WI38 (cell line): ENCODE measurements around the gene TECR.

Source experiments
- H3K4me3 ChIP-seq: 2 replicates; pipeline ENCODE4 v1.5.1; 2011; ENCODE audit warnings: low read depth, mild to moderate bottlenecking, control low read depth, low read length
- CTCF ChIP-seq: IDR thresholded peaks from 2 replicates; pipeline ENCODE4 v1.5.1; 2012; ENCODE audit warnings: low read depth, mild to moderate bottlenecking, control low read depth, low read length

Gene TECR

GRCh38 chr19:14529254-14530004 is at the start of gene TECR:
TECR (plus strand) TSS chr19:14529594; CDS start chr19:14529697, 103 bp downstream.
- peak within 1 kb of the TSS; percentile 97 for H3K4me3 ChIP-seq
- TF ChIP-seq CTCF: no peak

GRCh38 chr19:14479975-14480699 is 49.3 kb upstream of the TECR start:
- H3K4me3 ChIP-seq: no peak overlapping the region
- peak; percentile 87 for TF ChIP-seq CTCF

GRCh38 chr19:14480700-14481079 is 48.7 kb upstream of the TECR start:
- no peak overlapping the region for H3K4me3 ChIP-seq
- 0 out of 2 replicates have a peak, but pooled peaks have one; percentile 3 for TF ChIP-seq CTCF

GRCh38 chr19:14482172-14482941 is 47.0 kb upstream of the TECR start:
- H3K4me3 ChIP-seq: no peak overlapping the region
- no peak for TF ChIP-seq CTCF

- no peak for TF ChIP-seq CTCF
- H3K4me3 ChIP-seq: no peak overlapping the region
Observed at GRCh38 chr19:14487370-14488125, 41.8 kb upstream of the TECR start.

- TF ChIP-seq CTCF: no peak
- no peak overlapping the region for H3K4me3 ChIP-seq
Observed at GRCh38 chr19:14492756-14493337, 36.5 kb upstream of the TECR start.
